MCF 10A (cell line): ENCODE results near the gene ITPRIPL2. TPM values are rescaled to one million over a fixed set of nuclear protein-coding genes. Genes with fewer than 3 reads are reported as not detected.

Experiments used
- BruUV-seq: library from RNA; stranded (reverse); fragments of 400-500 nt; replicated peaks from 2 replicates; lab custom pipeline; 2021; lab: Mats Ljungman, UMichigan
- CTCF ChIA-PET: fragments of 300-600 bp; sonication (Branson Sonifier 250); formaldehyde crosslinking; extraction: SDS; loops from one replicate; lab custom pipeline; 2021; ENCODE audit warnings: antibody characterized with exemption, inconsistent platforms; lab: Yijun Ruan, JAX
- POLR2A ChIA-PET: fragments of 300-600, 350-650 bp; sonication (Branson Sonifier 250); formaldehyde crosslinking; extraction: SDS; loops from one replicate; lab custom pipeline; 2020; ENCODE audit warnings: antibody characterized with exemption, inconsistent platforms; lab: Yijun Ruan, JAX
- DNase-seq: peaks from one replicate; pipeline ENCODE4 v3.0.0-alpha.2; 2018; ENCODE audit not compliant: unreplicated experiment
- H3K27ac Mint-ChIP-seq: one replicate; pipeline ENCODE4 v1.8.0; 2022; ENCODE audit warnings: mild to moderate bottlenecking, low read depth, mixed read lengths; ENCODE audit not compliant: unreplicated experiment
- H3K27me3 Mint-ChIP-seq: one replicate; pipeline ENCODE4 v1.8.0; 2022; ENCODE audit warnings: mixed read lengths; ENCODE audit not compliant: insufficient read depth, unreplicated experiment
- H3K36me3 Mint-ChIP-seq: one replicate; pipeline ENCODE4 v1.8.0; 2022; ENCODE audit warnings: mild to moderate bottlenecking, moderate library complexity, mixed read lengths; ENCODE audit not compliant: insufficient read depth, unreplicated experiment
- H3K4me1 Mint-ChIP-seq: one replicate; pipeline ENCODE4 v1.8.0; 2022; ENCODE audit warnings: mixed read lengths; ENCODE audit not compliant: insufficient read depth, unreplicated experiment
- H3K4me3 Mint-ChIP-seq: one replicate; pipeline ENCODE4 v1.8.0; 2022; ENCODE audit warnings: mild to moderate bottlenecking, moderate library complexity, mixed read lengths; ENCODE audit not compliant: unreplicated experiment
- H3K9me3 Mint-ChIP-seq: one replicate; pipeline ENCODE4 v1.8.0; 2022; ENCODE audit warnings: mixed read lengths; ENCODE audit not compliant: unreplicated experiment
- intact Hi-C: fragments of 100-400 bp; cut with micrococcal nuclease; formaldehyde crosslinking; loops from 2 replicates; pipeline ENCODE4 v1.14.1; 2022
- total RNA-seq: library from RNA; stranded (reverse); gene quantifications from 2 replicates; pipeline ENCODE4 v1.2.3, GENCODE V29; 2022
- TF ChIP-seq, protein P1 (sequence below): fragments of 200-600 bp; IDR thresholded peaks from one replicate; pipeline ENCODE4 v1.8.0; 2022; ENCODE audit warnings: antibody characterized with exemption, mild to moderate bottlenecking; ENCODE audit not compliant: unreplicated experiment

Gene ITPRIPL2
- total RNA-seq, 1 experiment from 2014 or later, result 49.3 TPM

GRCh38 chr16:19164285-19164684 is 50.5 kb downstream of the ITPRIPL2 start:
- no peaks in the 10 kb centered on the region for H3K9me3 Mint-ChIP-seq
- BruUV-seq, result no TSS peak

DNA sequence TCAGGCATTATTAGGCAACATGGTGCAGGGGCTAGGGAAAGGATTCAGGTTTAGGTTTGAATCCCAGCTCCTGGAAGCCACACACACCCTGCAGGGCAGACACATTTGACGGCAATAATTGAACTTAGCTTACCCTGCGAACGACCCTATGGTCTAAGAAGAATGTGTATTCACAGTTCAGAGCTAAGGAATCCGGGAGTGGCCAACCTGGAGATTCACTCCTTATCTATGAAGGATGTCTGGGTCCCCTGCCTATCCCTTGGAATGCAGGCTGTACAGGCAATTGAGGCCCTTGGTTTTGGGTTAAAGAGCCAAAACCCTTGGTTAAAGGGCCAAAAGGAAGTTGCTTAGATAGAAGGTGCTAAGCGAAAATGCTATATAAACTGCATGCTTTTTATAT is 51.3 kb downstream of the ITPRIPL2 start:
- ChIA-PET CTCF (interaction anchor here (0.8 to 0.9 kb wide), 2 partner anchors 200 to 337 kb away, joined by 3 read pairs; no protein-coding TSS in a partner anchor), POLR2A (no interaction called here)
- TF ChIP-seq, protein P1, sequence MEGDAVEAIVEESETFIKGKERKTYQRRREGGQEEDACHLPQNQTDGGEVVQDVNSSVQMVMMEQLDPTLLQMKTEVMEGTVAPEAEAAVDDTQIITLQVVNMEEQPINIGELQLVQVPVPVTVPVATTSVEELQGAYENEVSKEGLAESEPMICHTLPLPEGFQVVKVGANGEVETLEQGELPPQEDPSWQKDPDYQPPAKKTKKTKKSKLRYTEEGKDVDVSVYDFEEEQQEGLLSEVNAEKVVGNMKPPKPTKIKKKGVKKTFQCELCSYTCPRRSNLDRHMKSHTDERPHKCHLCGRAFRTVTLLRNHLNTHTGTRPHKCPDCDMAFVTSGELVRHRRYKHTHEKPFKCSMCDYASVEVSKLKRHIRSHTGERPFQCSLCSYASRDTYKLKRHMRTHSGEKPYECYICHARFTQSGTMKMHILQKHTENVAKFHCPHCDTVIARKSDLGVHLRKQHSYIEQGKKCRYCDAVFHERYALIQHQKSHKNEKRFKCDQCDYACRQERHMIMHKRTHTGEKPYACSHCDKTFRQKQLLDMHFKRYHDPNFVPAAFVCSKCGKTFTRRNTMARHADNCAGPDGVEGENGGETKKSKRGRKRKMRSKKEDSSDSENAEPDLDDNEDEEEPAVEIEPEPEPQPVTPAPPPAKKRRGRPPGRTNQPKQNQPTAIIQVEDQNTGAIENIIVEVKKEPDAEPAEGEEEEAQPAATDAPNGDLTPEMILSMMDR, result no peak
- no TSS peak for BruUV-seq
- H3K4me1 Mint-ChIP-seq, result no peaks in the 10 kb centered on the region
- no peak overlapping the region for H3K27ac Mint-ChIP-seq
- peaks cover 11% of the 10 kb centered on the region for H3K27me3 Mint-ChIP-seq
- H3K9me3 Mint-ChIP-seq, result no peaks in the 10 kb centered on the region
- H3K4me3 Mint-ChIP-seq, result no peak overlapping the region
- H3K36me3 Mint-ChIP-seq, result no peaks in the 10 kb centered on the region
- intact Hi-C loops, result loop anchor here (5.0 kb wide), 1 partner anchor 337 kb away; no protein-coding TSS in a partner anchor
- DNase-seq, result no peak

More at GRCh38 chr16:19164285-19164684, 50.5 kb downstream of the ITPRIPL2 start:
- no peak for DNase-seq
- H3K27me3 Mint-ChIP-seq, result peaks cover 3% of the 10 kb centered on the region
- intact Hi-C loops, result no loop called here
- no peaks in the 10 kb centered on the region for H3K4me1 Mint-ChIP-seq
- no peaks in the 10 kb centered on the region for H3K36me3 Mint-ChIP-seq
- ChIA-PET CTCF (interaction anchor here (0.9 kb wide), 2 partner anchors 77 to 338 kb away, joined by 3 to 5 read pairs; no protein-coding TSS in a partner anchor), POLR2A (no interaction called here)
- H3K4me3 Mint-ChIP-seq, result no peak overlapping the region
- no peak overlapping the region for H3K27ac Mint-ChIP-seq
- TF ChIP-seq, protein P1, result no peak

- H3K27me3 Mint-ChIP-seq, result peaks cover 19% of the 10 kb centered on the region
- H3K4me1 Mint-ChIP-seq, result no peaks in the 10 kb centered on the region
- H3K27ac Mint-ChIP-seq, result no peak overlapping the region
- POLR2A ChIA-PET, result no interaction called here
- H3K9me3 Mint-ChIP-seq, result no peaks in the 10 kb centered on the region
- CTCF ChIA-PET, result interaction anchor here (0.7 to 1.8 kb wide), 3 partner anchors 38 to 81 kb away, joined by 3 to 8 read pairs (median 4); no protein-coding TSS in a partner anchor
- BruUV-seq, result no TSS peak
- H3K4me3 Mint-ChIP-seq, result no peak overlapping the region
- intact Hi-C loops, result loop anchor here (1.0 to 5.0 kb wide), 2 partner anchors 80 to 336 kb away; no protein-coding TSS in a partner anchor
- H3K36me3 Mint-ChIP-seq, result no peaks in the 10 kb centered on the region
- TF ChIP-seq, protein P1, result no peak
- DNase-seq, result peak; percentile 32
Measured at GRCh38 chr16:19166500-19166899, 52.7 kb downstream of the ITPRIPL2 start.

- Mint-ChIP-seq H3K4me3 (peak within 1 kb of the TSS; percentile 46), H3K9me3 (no peaks in the 10 kb centered on the region), H3K36me3 (no peaks in the 10 kb centered on the region), H3K27ac (no peak within 1 kb of the TSS), H3K4me1 (no peaks in the 10 kb centered on the region), H3K27me3 (peaks cover 28% of the 10 kb centered on the region)
- ChIA-PET CTCF (interaction anchor here (0.9 kb wide), 1 partner anchor 208 kb away, joined by 3 read pairs; no protein-coding TSS in a partner anchor), POLR2A (no interaction called here)
- BruUV-seq, result no TSS peak
- TF ChIP-seq, protein P1, result peak; percentile 82
- intact Hi-C loops, result loop anchor here (1.0 to 5.0 kb wide), 2 partner anchors 207 to 334 kb away; no protein-coding TSS in a partner anchor
- peak; percentile 59 for DNase-seq
Measured at GRCh38 chr16:19167710-19168370, 54.1 kb downstream of the ITPRIPL2 start, which contains the start of gene SYT17. Gene SYT17, plus strand, starts transcription at chr16:19168240. Its CDS starts 407 bp downstream, at chr16:19168647.
